CD4-positive, alpha-beta T cell treated with Interleukin-4 for 1 hour (primary cell): ENCODE measurements around the gene PLSCR4.

ENCODE experiments used
- DNase-seq, 2 donors: peaks; one replicate each; pipeline ENCODE4 v3.0.0-alpha.2; 2020 to 2022

PLSCR4 gene

GRCh38 chr3:146159616-146160320 is 91.1 kb downstream of the PLSCR4 start:
- no peak for DNase-seq

GRCh38 chr3:146159037-146159436 is 91.9 kb downstream of the PLSCR4 start:
- no peak for DNase-seq

- no peak for DNase-seq
Measured at GRCh38 chr3:146157325-146158060, 93.4 kb downstream of the PLSCR4 start.

GRCh38 chr3:146156666-146157314 is 94.1 kb downstream of the PLSCR4 start:
- no peak for DNase-seq

GRCh38 chr3:146156095-146156494 is 94.8 kb downstream of the PLSCR4 start:
- DNase-seq, result no peak

DNA sequence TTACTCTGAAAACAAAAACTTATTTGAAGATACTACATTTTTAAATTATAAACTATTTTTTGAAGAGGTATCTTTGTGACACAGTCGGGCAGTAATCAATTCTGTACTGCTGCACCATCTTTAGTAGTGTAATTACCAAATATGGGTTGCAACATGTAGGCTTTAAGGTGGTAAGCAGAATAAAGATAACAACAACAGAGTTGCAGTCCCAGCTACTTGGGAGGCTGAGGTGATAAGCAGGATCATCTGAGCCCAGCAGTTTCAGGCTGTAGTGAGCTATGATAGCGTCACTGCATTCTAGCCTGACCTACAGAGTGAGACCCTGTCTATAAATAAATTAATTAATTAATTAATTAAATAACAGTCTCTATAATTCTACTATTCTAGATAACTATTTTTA is 95.9 kb downstream of the PLSCR4 start:
- no peak for DNase-seq

- no peak for DNase-seq
Measured at GRCh38 chr3:146154316-146154715, 96.6 kb downstream of the PLSCR4 start.

DNA sequence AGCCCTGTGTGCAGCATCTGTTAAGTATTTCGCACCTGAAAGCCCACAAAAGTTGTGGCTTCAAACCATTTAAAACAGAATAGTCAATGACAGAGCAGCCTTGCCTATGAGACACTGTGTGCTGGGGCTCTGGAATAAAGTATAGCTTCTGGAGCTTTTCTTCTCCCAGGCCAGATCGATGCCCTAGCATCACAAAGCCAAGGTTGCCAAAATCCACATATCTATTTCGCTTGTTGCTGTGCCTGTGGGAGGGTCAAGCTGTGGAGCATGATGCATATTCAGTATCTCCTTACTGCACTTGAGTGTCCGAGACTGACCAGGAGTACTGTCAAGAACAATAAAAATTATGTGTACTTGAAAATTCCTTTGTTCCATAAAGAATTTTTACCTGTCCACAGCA is 97.5 kb downstream of the PLSCR4 start:
- DNase-seq, result no peak

DNA sequence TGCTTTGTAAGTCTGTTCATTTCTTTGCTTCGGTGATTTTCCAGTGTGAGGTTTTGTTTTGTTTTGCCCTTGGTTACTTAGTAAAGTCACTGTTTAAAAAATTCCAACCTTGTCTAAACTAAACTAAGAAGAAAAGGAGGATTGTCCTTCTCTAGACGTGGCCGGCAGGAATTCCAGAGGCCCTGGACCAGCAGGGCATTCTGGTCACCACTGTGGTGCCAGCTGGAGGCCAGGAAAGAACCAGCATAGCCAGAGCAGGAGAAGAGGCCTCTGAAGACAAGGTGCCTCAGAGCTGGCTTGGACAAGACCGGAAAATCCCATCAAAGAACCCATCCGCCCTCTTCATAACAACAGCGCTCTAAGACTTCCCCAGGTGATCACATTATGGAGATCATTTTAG is 98.1 kb downstream of the PLSCR4 start:
- no peak for DNase-seq

- DNase-seq, result no peak
Measured at GRCh38 chr3:146148468-146148931, 102.4 kb downstream of the PLSCR4 start.

GRCh38 chr3:146145642-146146041 is 105.3 kb downstream of the PLSCR4 start:
- DNase-seq, result no peak

GRCh38 chr3:146142757-146143156 is 108.1 kb downstream of the PLSCR4 start:
- DNase-seq, result no peak
